Measurements from ENCODE around the gene XRN1.
"Not testable (repeated sequence)": the region's sequence is repeated elsewhere in the genome, so short reads cannot be mapped to it uniquely, and the experiment has no call there.

XRN1 gene, protein sequence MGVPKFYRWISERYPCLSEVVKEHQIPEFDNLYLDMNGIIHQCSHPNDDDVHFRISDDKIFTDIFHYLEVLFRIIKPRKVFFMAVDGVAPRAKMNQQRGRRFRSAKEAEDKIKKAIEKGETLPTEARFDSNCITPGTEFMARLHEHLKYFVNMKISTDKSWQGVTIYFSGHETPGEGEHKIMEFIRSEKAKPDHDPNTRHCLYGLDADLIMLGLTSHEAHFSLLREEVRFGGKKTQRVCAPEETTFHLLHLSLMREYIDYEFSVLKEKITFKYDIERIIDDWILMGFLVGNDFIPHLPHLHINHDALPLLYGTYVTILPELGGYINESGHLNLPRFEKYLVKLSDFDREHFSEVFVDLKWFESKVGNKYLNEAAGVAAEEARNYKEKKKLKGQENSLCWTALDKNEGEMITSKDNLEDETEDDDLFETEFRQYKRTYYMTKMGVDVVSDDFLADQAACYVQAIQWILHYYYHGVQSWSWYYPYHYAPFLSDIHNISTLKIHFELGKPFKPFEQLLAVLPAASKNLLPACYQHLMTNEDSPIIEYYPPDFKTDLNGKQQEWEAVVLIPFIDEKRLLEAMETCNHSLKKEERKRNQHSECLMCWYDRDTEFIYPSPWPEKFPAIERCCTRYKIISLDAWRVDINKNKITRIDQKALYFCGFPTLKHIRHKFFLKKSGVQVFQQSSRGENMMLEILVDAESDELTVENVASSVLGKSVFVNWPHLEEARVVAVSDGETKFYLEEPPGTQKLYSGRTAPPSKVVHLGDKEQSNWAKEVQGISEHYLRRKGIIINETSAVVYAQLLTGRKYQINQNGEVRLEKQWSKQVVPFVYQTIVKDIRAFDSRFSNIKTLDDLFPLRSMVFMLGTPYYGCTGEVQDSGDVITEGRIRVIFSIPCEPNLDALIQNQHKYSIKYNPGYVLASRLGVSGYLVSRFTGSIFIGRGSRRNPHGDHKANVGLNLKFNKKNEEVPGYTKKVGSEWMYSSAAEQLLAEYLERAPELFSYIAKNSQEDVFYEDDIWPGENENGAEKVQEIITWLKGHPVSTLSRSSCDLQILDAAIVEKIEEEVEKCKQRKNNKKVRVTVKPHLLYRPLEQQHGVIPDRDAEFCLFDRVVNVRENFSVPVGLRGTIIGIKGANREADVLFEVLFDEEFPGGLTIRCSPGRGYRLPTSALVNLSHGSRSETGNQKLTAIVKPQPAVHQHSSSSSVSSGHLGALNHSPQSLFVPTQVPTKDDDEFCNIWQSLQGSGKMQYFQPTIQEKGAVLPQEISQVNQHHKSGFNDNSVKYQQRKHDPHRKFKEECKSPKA (N-terminal part only)

DNA sequence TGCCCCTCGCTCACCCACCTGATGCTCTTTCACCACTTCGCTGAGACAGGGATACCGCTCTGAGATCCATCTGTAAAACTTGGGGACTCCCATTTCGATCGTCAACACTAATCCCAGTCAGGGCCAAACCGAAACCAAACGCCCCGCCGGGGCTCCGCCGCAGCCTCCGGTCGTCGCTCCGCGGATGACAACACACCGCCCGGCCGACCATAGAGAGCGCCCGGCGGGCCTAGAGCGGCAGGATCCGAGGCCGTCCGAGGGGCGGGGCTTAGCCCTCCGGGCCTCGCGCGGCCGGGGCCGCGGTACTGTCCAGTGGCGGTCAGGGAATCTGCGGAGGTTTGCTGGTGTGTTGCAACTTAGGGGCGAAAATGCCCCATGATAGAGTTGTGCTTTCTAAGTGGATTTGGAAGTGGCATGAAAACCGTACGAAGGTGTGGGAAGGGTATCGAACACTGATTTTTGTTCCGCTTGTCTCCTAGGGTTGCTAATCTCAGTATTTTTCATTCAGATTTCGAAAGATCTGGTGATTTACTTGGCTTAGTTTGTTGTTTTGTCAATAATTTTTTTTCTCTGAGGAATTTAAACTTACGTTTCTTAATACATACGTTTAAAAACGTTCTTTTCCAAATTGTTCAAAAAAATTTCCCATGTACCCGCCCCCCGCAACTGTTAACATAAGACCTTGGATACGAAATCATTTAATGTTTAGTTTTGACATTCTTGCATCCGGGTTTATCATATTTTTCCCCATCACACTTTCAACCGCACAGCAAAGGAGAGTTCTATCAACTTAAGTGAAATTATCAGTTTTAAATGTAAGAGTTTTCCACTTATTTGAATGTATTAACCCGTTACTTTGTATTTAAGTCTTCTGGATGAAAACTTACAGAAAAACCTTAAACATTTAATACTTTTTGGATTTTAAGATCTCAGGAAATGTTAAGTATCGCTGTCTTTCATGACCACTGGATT is at the start of gene XRN1:
Gene XRN1, minus strand, starts transcription at position 186 of the 972 bp plus-strand sequence. Its CDS starts 93 bp downstream, at position 93.
- peak; percentile 94 to 97 for DNase-seq

- no peak for DNase-seq
These were observed 47.3 kb upstream of the XRN1 start for GRCh38 chr3:142495103-142495502.

DNA sequence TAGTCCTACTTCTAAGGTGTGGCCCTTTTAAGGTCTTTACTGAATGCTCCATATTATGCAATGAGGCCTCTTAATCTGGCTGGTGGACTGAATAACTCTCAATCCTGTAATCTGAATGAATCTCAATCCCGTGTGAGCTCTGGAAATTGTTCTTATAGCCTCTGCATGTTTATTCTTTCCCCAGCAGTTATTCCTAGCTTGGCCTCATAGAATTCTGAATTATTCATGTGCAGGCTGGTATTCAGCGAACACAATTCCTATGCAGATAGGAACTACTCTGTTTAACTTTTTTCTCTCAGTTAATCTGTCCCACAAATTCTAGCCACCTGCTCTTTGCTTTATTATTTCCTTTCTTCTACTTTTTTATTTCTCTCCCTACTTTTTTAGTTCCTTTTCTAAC is 44.3 kb upstream of the XRN1 start:
- no peak for DNase-seq

- no peak for DNase-seq
These were observed 41.9 kb upstream of the XRN1 start for GRCh38 chr3:142489572-142490323.

DNA sequence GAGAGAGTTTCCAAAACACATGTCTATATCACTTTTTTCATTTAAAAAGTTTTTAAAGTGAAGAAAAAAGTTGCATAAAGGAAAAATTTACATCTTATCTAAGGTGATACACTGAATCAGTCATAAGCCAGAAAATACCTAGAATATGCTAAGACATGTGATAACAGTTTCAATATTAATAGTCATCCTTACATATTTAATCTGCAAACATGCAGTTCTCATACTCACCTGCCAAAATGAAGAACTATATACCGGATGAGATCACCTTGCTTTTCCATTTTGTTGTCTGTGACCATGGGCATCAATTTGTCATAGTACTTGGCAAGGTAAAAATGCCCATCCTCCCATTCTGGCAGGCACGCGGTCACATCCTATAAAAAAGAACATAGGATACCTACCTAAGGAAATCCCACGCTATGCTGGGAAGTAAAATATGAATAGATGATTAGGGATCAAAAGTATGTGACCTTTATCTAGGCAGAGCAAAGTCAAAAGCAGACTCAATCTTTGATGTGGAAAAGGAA is 37.1 kb upstream of the XRN1 start:
- DNase-seq: no peak

DNA sequence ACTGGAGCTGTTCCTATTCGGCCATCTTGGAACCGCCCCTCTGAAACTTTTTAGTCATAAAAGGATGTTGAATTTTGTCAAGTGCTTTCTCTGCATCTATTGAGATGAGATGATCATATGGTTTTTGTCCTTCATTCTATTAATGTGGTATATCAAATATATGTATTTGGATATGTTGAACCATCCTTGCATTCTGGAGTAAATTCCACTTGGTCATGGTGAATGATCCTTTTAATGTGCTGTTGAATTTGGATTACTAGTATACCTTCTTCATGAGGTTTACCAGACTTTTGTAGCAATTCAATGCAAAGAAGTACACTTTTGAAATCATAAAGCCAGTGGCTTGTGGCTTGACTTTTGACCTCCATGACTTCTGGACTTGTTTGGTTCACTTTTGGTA is 33.4 kb upstream of the XRN1 start:
- no peak for DNase-seq

- no peak for DNase-seq
These were observed 23.0 kb upstream of the XRN1 start for GRCh38 chr3:142470826-142471225.

DNA sequence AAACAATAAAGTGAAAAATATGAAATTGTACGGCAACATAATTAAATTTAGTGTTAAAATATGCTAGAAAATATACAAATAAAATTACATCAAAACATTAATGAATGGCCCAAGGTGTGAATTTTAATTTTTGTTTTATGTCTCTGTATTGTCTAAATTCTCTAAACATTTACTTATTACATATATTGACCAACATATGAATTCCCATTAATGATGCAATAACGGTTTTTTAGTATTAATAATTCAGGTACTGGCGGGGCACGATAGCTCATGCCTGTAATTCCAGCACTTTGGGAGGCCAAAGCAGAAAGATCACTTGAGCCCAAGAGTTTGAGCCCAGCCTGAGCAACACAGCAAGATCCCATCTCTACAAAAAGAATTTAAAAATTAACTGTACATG is 20.6 kb upstream of the XRN1 start:
- no peak for DNase-seq

DNA sequence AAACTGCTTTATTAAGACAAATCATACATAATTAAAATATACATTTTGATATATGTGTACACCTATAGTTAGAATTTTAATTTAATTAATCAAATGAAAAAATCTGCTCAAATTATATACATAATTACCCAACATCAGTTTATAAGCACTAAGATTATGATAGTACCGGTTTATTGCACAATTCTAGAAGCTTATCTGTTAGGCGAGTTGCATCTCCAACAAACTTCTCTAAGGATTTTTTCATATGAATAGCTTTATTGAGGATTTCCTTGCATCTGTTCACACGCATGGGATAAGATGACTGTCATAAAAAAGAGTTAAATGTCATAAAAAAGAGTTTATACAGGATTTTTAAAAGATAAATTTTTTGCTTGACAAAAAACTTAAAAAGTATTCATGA is 19.9 kb upstream of the XRN1 start:
- DNase-seq: no peak

GRCh38 chr3:142460689-142461088 is 12.9 kb upstream of the XRN1 start:
- DNase-seq: no peak

DNA sequence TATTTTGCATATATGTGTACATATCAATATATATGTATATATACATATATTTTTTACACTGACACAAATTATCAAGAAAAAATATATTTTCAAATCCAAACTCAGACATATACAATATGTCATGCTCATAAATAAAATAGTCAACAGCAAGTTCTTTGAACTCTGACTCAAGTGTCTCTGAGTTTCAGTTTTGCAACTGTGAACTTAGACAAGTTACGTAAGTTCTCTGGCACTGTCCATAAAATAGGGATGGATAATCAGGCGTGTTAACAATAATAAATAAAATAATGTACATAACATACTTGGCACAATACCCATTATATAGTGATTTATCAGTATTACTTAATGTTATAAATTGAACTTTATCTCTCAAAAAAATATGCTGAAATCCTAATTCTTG is 12.1 kb upstream of the XRN1 start:
- no peak for DNase-seq

DNA sequence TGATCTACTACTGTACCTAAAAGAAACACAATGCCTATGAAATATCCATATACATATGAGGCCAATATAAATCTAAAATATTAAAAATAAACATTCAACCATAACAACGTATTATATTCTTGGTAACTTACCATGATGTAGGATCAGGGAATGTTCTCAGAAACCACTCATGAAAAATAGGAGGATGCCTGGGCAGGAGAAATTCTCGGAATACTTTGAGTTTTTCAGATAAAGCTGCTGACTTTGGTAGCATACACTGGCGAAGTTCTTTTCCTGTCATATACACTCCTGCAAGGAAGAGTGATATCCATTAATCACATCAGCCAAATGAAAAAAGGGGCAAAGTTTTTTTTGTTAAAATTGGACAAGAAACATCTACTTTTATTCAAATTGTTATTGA is 11.3 kb upstream of the XRN1 start:
- no peak for DNase-seq

DNA sequence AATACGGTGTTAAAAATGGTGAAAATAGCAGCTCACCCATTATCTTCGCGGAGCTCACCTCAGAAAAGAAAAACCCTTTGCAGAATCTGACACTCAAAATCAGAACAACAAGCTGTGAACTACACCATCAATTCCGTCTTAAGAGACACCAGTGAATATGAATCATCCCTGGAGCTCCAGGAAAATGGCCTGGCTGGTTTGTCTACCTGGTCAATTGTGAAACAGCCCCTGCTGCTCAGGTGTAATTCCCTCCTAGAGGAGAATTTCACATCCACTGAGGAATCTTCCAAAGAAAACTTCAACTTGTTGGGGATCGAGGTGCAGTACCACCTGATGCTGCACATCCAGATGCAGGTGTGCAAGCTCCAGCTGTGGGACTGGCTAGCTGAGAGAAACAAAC is 3.0 kb upstream of the XRN1 start:
- DNase-seq: no peak

DNA sequence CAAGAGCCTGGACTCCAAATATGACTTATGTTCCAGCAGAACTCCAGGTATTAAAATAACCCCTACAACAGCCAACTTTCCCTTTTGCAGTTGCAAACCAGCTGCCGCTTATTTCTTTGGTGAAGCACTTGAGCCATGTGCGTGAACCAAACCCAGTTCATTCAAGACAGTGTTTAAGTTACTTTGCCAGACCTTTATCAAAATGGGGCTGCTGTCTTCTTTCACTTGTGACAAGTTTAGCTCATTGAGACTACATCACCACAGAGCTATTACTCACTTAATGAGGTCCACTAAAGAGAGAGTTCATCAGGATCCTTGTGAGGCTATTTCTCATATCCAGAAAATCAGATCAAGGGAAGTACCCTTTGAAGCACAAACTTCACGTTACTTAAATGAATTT is 2.4 kb upstream of the XRN1 start:
- no peak for DNase-seq

DNA sequence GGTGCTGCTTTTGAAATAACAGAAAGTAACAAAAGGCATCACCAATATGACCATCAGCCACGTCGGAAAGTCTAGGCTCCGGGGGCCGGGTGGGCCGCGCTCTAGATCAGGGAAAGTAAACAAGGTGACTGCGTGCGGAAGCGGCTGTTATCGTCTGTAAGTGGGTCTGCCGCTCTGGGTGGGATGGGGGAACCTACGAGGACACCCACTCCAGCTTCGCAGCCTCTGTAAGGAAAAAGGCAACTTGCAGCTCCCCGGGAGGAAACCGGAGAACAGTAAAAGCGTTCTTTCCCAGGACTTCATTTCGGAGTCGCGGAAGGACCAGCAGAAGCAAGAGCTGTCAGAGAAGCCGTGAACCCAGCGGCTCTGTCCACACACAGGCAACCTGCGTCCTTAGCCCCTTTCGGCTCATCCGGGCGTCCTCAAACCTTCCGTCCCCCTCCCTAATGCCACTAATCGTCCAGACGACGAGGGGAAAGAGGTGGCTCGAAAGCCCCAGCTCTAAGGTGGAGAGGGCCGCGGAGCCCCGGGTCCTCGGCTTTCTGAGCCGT is 461 bp downstream of the XRN1 start:
- peak; percentile 45 to 55 for DNase-seq

- peak in 1 of 2 donors; percentile 21 for DNase-seq
These were observed 2.0 kb downstream of the XRN1 start for GRCh38 chr3:142445816-142446254.

GRCh38 chr3:142444343-142444742 is 3.5 kb downstream of the XRN1 start:
- DNase-seq: no peak

- not testable (repeated sequence) for DNase-seq
These were observed 4.8 kb downstream of the XRN1 start for GRCh38 chr3:142443060-142443459.

DNA sequence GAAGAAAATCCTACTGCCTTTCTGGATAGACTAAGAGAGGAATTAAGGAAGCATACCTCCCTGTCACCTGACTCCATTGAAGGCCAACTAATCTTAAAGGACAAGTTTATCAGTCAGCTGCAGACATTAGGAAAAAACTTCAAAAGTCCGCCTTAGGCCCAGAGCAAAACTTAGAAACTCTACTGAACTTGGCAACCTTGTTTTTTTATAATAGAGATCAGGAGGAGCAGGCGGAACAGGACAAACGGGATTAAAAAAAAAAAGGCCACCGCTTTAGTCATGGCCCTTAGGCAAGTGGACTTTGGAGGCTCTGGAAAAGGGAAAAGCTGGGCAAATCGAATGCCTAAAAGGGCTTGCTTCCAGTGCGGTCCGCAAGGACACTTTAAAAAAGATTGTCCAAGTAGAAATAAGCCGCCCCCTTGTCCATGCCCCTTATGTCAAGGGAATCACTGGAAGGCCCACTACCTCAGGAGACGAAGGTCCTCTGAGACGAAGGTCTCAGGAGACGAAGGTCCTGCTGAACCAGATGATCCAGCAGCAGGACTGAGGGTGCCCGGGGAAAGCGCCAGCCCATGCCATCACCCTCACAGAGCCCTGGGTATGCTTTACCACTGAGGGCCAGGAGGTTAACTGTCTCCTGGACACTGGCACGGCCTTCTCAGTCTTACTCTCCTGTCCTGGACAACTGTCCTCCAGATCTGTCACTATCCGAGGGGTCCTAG is 8.2 kb downstream of the XRN1 start:
- not testable (repeated sequence) for DNase-seq

- DNase-seq: not testable (repeated sequence)
These were observed 9.7 kb downstream of the XRN1 start for GRCh38 chr3:142438096-142438495.

Measured in CD4-positive, alpha-beta T cell treated with Interleukin-1 beta for 1 hour (primary cell).